ENCODE results near the gene PTPRB. TPM values are rescaled to one million over a fixed set of nuclear protein-coding genes. Genes with fewer than 3 reads are reported as not detected.

PTPRB gene
- total and polyA plus RNA-seq, 2 donors (not counting 1 experiment from before 2014, with no cell fraction given) = 0.66 to 1.6 TPM

DNA sequence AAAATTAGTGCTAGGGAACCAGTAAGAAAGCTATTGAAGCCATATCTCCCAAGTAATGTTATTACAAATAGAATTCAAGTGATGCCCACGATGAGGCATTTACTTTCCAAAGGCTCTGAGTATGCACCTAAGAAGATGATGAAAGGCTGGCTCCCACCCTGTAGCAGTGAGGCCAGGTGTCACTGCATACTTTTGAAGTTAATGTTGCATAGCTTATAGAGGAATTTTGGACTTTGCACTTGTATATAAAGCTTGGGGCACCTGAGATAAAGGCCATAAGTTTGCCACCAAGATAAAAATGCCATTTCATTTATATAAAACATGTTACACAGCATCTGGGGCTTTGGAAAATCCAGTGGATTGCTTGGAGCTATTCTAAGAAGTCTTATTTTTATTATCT, 96.2 kb downstream of the PTPRB start:
- H3K9me3 ChIP-seq (ENCODE audit: control insufficient read depth, insufficient read depth, low read depth, low read length) = no peaks in the 10 kb centered on the region
- H3K4me2 ChIP-seq (ENCODE audit: extremely low read depth, insufficient read depth, low read length) = no peak overlapping the region
- no peaks in the 10 kb centered on the region for H3K36me3 ChIP-seq (ENCODE audit: control insufficient read depth, insufficient read depth, low read length)
- no peak for DNase-seq (ENCODE audit: low read depth in 2 of 2)
- H2AFZ ChIP-seq (ENCODE audit: low read length) = no peak overlapping the region
- H3K4me3 ChIP-seq (replicated peaks in 1 of 4; ENCODE audit: control extremely low read depth in 1 of 4, insufficient read depth in 1 of 4, low read depth in 3 of 4, low read length in 4 of 4) = no peak overlapping the region
- H3K27me3 ChIP-seq (ENCODE audit: control insufficient read depth, insufficient read depth, low read length) = no peaks in the 10 kb centered on the region
- H3K9ac ChIP-seq (ENCODE audit: insufficient read depth, low read length) = no peak overlapping the region
- no peak overlapping the region for H3K27ac ChIP-seq (ENCODE audit: insufficient read depth, low read length)
- H3K79me2 ChIP-seq (ENCODE audit: control insufficient read depth, insufficient read depth, low read length) = no peaks in the 10 kb centered on the region
- H3K4me1 ChIP-seq (ENCODE audit: control insufficient read depth, extremely low read depth, insufficient read depth, low read length) = no peaks in the 10 kb centered on the region
- TF ChIP-seq, protein P1, sequence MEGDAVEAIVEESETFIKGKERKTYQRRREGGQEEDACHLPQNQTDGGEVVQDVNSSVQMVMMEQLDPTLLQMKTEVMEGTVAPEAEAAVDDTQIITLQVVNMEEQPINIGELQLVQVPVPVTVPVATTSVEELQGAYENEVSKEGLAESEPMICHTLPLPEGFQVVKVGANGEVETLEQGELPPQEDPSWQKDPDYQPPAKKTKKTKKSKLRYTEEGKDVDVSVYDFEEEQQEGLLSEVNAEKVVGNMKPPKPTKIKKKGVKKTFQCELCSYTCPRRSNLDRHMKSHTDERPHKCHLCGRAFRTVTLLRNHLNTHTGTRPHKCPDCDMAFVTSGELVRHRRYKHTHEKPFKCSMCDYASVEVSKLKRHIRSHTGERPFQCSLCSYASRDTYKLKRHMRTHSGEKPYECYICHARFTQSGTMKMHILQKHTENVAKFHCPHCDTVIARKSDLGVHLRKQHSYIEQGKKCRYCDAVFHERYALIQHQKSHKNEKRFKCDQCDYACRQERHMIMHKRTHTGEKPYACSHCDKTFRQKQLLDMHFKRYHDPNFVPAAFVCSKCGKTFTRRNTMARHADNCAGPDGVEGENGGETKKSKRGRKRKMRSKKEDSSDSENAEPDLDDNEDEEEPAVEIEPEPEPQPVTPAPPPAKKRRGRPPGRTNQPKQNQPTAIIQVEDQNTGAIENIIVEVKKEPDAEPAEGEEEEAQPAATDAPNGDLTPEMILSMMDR (conservative IDR thresholded peaks at IDR 0.05 in 1 of 2, IDR thresholded peaks at IDR 0.05 in 1 of 2; ENCODE audit: low read depth in 1 of 2, low read length in 2 of 2) = no peak
- TF ChIP-seq EZH2 (IDR thresholded peaks at IDR 0.05; ENCODE audit: low read length, missing control alignments) = no peak
- no peaks in the 10 kb centered on the region for H4K20me1 ChIP-seq (ENCODE audit: control insufficient read depth, extremely low read depth, insufficient read depth, low read length)

DNA sequence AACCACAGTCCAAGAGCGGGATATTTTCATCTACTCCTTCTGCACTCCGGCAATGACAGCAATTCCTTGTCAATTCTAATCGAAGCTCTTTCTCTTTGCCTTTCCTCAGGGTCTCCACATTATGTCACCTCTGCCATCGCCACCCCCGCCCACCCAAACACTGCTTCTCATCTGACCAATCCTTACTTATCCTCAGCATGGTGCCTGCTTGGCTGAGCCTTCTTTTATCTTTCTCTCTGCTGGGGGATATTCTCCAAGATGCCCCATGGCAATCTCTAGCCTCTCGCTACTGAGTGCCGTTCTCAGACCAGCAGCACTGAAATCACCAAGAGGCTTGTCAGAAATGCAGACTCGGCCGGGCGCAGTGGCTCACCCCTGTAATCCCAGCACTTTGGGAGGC, 100.6 kb downstream of the PTPRB start:
- H3K4me2 ChIP-seq (ENCODE audit: extremely low read depth, insufficient read depth, low read length) = no peak overlapping the region
- no peak overlapping the region for H2AFZ ChIP-seq (ENCODE audit: low read length)
- no peak overlapping the region for H3K27ac ChIP-seq (ENCODE audit: insufficient read depth, low read length)
- no peaks in the 10 kb centered on the region for H3K79me2 ChIP-seq (ENCODE audit: control insufficient read depth, insufficient read depth, low read length)
- H3K9me3 ChIP-seq (ENCODE audit: control insufficient read depth, insufficient read depth, low read depth, low read length) = no peaks in the 10 kb centered on the region
- DNase-seq (ENCODE audit: low read depth in 2 of 2) = no peak
- TF ChIP-seq, protein P1 (conservative IDR thresholded peaks at IDR 0.05 in 1 of 2, IDR thresholded peaks at IDR 0.05 in 1 of 2; ENCODE audit: low read depth in 1 of 2, low read length in 2 of 2) = no peak
- no peak for TF ChIP-seq EZH2 (IDR thresholded peaks at IDR 0.05; ENCODE audit: low read length, missing control alignments)
- no peak overlapping the region for H3K9ac ChIP-seq (ENCODE audit: insufficient read depth, low read length)
- H3K27me3 ChIP-seq (ENCODE audit: control insufficient read depth, insufficient read depth, low read length) = no peaks in the 10 kb centered on the region
- H4K20me1 ChIP-seq (ENCODE audit: control insufficient read depth, extremely low read depth, insufficient read depth, low read length) = no peaks in the 10 kb centered on the region
- H3K4me3 ChIP-seq (replicated peaks in 1 of 4; ENCODE audit: control extremely low read depth in 1 of 4, insufficient read depth in 1 of 4, low read depth in 3 of 4, low read length in 4 of 4) = no peak overlapping the region
- no peaks in the 10 kb centered on the region for H3K4me1 ChIP-seq (ENCODE audit: control insufficient read depth, extremely low read depth, insufficient read depth, low read length)
- H3K36me3 ChIP-seq (ENCODE audit: control insufficient read depth, insufficient read depth, low read length) = no peaks in the 10 kb centered on the region

DNA sequence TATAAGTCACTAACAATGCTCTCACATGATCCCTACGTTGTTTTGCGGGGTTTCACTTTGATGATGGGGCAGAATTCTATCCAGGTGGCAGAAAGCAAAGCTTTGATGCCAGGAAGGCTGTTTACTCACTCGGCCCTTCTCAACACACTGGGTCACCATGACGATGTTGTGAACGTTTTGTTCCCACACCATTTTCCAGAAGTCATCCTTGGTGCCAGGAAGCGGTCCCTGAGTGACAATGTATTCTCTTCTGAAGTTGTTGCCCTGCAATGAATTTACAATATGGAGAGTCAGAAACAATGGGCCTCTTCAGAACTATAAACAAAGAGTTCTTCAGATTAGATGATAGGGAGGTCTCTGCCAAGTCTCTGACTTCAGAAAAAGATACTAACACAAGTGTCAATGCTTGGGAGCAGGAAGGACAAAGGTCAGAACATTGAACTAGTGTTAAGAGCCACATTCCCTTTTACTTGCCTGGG, 101.3 kb downstream of the PTPRB start:
- no peak overlapping the region for H3K4me3 ChIP-seq (replicated peaks in 1 of 4; ENCODE audit: control extremely low read depth in 1 of 4, insufficient read depth in 1 of 4, low read depth in 3 of 4, low read length in 4 of 4)
- no peak overlapping the region for H3K9ac ChIP-seq (ENCODE audit: insufficient read depth, low read length)
- H3K79me2 ChIP-seq (ENCODE audit: control insufficient read depth, insufficient read depth, low read length) = no peaks in the 10 kb centered on the region
- H3K9me3 ChIP-seq (ENCODE audit: control insufficient read depth, insufficient read depth, low read depth, low read length) = no peaks in the 10 kb centered on the region
- H2AFZ ChIP-seq (ENCODE audit: low read length) = no peak overlapping the region
- no peaks in the 10 kb centered on the region for H4K20me1 ChIP-seq (ENCODE audit: control insufficient read depth, extremely low read depth, insufficient read depth, low read length)
- H3K4me1 ChIP-seq (ENCODE audit: control insufficient read depth, extremely low read depth, insufficient read depth, low read length) = no peaks in the 10 kb centered on the region
- H3K4me2 ChIP-seq (ENCODE audit: extremely low read depth, insufficient read depth, low read length) = no peak overlapping the region
- no peak for DNase-seq (ENCODE audit: low read depth in 2 of 2)
- TF ChIP-seq EZH2 (IDR thresholded peaks at IDR 0.05; ENCODE audit: low read length, missing control alignments) = no peak
- TF ChIP-seq, protein P1 (conservative IDR thresholded peaks at IDR 0.05 in 1 of 2, IDR thresholded peaks at IDR 0.05 in 1 of 2; ENCODE audit: low read depth in 1 of 2, low read length in 2 of 2) = no peak
- H3K27ac ChIP-seq (ENCODE audit: insufficient read depth, low read length) = no peak overlapping the region
- no peaks in the 10 kb centered on the region for H3K27me3 ChIP-seq (ENCODE audit: control insufficient read depth, insufficient read depth, low read length)
- no peaks in the 10 kb centered on the region for H3K36me3 ChIP-seq (ENCODE audit: control insufficient read depth, insufficient read depth, low read length)
